A673 (cell line): ENCODE data around the gene PPP2R2D.

Source experiments
- CTCF ChIP-seq: fragments of 300-800, 200-600 bp; sonication (generic); conservative IDR thresholded peaks from 2 replicates; pipeline ENCODE4 v1.5.1; 2017; ENCODE audit warnings: low read depth, mild to moderate bottlenecking, antibody characterized with exemption, low read length, moderate library complexity, mixed read lengths
- EZH2 ChIP-seq: fragments of 200-600 bp; sonication (generic); IDR thresholded peaks from 2 replicates; pipeline ENCODE4 v1.6.1; 2017; ENCODE audit warnings: borderline replicate concordance, low read depth, mild to moderate bottlenecking, mixed read lengths, antibody characterized with exemption, low read length; ENCODE audit not compliant: poor library complexity, severe bottlenecking

GRCh38 chr10:131902211-131902610 is 1.4 kb downstream of the PPP2R2D start:
- no peak for TF ChIP-seq EZH2
- no peak for TF ChIP-seq CTCF
